Keratinocyte (primary cell): ENCODE results near the gene MMP2. TPM values are rescaled to one million over a fixed set of nuclear protein-coding genes. Genes with fewer than 3 reads are reported as not detected.

ENCODE experiments used
- DNase-seq: peaks from one replicate; pipeline ENCODE4 v3.0.0-alpha.2; 2011; ENCODE audit warnings: low read depth, missing footprints, low spot score
- FAIRE-seq: peaks from 2 replicates; lab custom pipeline; 2011; peaks lifted over from hg19 to GRCh38; lab: Jason Lieb, UNC
- H2AFZ ChIP-seq: 2 replicates; pipeline ENCODE4 v1.6.0; 2012; ENCODE audit warnings: low read length, control low read depth, inconsistent platforms; ENCODE audit not compliant: control insufficient read depth
- H3K27ac ChIP-seq: 2 replicates; pipeline ENCODE4 v1.5.1; 2011; ENCODE audit warnings: low read length; ENCODE audit not compliant: control insufficient read depth, insufficient read depth
- H3K27me3 ChIP-seq: 3 replicates; pipeline ENCODE4 v1.6.0; 2011; ENCODE audit warnings: low read length; ENCODE audit not compliant: control insufficient read depth, insufficient read depth; ENCODE audit errors: extremely low read depth
- H3K36me3 ChIP-seq, 2 experiments: 2 replicates in 1 of 2; 3 replicates in 1 of 2; pipeline ENCODE4 v1.5.1; 2011; ENCODE audit warnings: low read length in 2 of 2, mild to moderate bottlenecking in 1 of 2; ENCODE audit not compliant: control insufficient read depth in 2 of 2, insufficient read depth in 2 of 2; ENCODE audit errors: extremely low read depth in 1 of 2
- H3K4me1 ChIP-seq: 3 replicates; pipeline ENCODE4 v1.5.1; 2011; ENCODE audit warnings: low read length; ENCODE audit not compliant: control insufficient read depth, insufficient read depth; ENCODE audit errors: extremely low read depth
- H3K4me2 ChIP-seq: 3 replicates; pipeline ENCODE4 v1.6.0; 2011; ENCODE audit warnings: low read depth, low read length; ENCODE audit not compliant: control insufficient read depth, insufficient read depth; ENCODE audit errors: extremely low read depth
- H3K4me3 ChIP-seq, 3 experiments: fragments of 200-600 bp in 1 of 3; sonication (generic) in 1 of 3; 2 replicates in 2 of 3; 3 replicates in 1 of 3; pipeline ENCODE4 v1.5.1; 2011 to 2016; ENCODE audit warnings: low read length in 3 of 3, mild to moderate bottlenecking in 3 of 3, control low read depth in 2 of 3, inconsistent platforms in 1 of 3, low read depth in 1 of 3, mixed read lengths in 1 of 3, mixed run types in 1 of 3, moderate library complexity in 1 of 3; ENCODE audit not compliant: control insufficient read depth in 2 of 3, insufficient read depth in 2 of 3; ENCODE audit errors: extremely low read depth in 1 of 3
- H3K79me2 ChIP-seq: 2 replicates; pipeline ENCODE4 v1.6.0; 2012; ENCODE audit warnings: low read length; ENCODE audit not compliant: control insufficient read depth, insufficient read depth
- H3K9ac ChIP-seq: 3 replicates; pipeline ENCODE4 v1.6.0; 2011; ENCODE audit warnings: low read length; ENCODE audit not compliant: control insufficient read depth, insufficient read depth; ENCODE audit errors: extremely low read depth
- H3K9me1 ChIP-seq: 3 replicates; pipeline ENCODE4 v1.6.0; 2011; ENCODE audit warnings: low read length; ENCODE audit not compliant: control insufficient read depth, insufficient read depth; ENCODE audit errors: extremely low read depth
- H3K9me3 ChIP-seq: 2 replicates; pipeline ENCODE4 v1.5.1; 2012; ENCODE audit warnings: low read depth, low read length; ENCODE audit not compliant: control insufficient read depth
- H4K20me1 ChIP-seq: 3 replicates; pipeline ENCODE4 v1.6.0; 2011; ENCODE audit warnings: low read length; ENCODE audit not compliant: control insufficient read depth, insufficient read depth; ENCODE audit errors: extremely low read depth
- CTCF ChIP-seq, 3 experiments: IDR thresholded peaks in 1 of 3; conservative IDR thresholded peaks in 1 of 3; optimal IDR thresholded peaks in 1 of 3; 2 replicates in 2 of 3; 3 replicates in 1 of 3; pipeline versions ENCODE3 to v1.5.1; 2011; ENCODE audit warnings: low read length in 3 of 3, mild to moderate bottlenecking in 3 of 3, moderate library complexity in 2 of 3, control low read depth in 1 of 3, inconsistent platforms in 1 of 3; ENCODE audit not compliant: insufficient read depth in 2 of 3; ENCODE audit errors: extremely low read depth in 1 of 3
- EZH2 ChIP-seq: IDR thresholded peaks from one replicate; pipeline ENCODE4 v1.6.1; 2012; ENCODE audit warnings: inconsistent platforms, mild to moderate bottlenecking, low read length, moderate library complexity
- dilution Hi-C: fragments of 300-500 bp; cut with MboI; formaldehyde crosslinking; loops from one replicate; pipeline ENCODE4 v1.7.0; 2020; ENCODE audit warnings: low sequenced_read_pairs; ENCODE audit not compliant: extremely low pct_ligation_motif_present
- polyA plus RNA-seq, 5 experiments: library from polyadenylated mRNA; depleted of rRNA in 3 of 5; stranded (reverse) in 3 of 5; stranded (forward) in 1 of 5; unstranded in 1 of 5; fragments of >200 nt; gene quantifications; 1 replicate in 1 of 5; 2 replicates in 3 of 5; 3 replicates in 1 of 5; pipeline versions ENCODE4 v1.2.1 to v1.2.3, GENCODE V29; 2011 to 2012; ENCODE audit warnings: missing spikeins in 2 of 5, low read depth in 1 of 5, low replicate concordance in 1 of 5

Gene MMP2
- polyA plus RNA-seq, 1 donor (not counting 4 experiments of a cell fraction or from before 2014, with no cell fraction given), result 59.2 TPM

DNA sequence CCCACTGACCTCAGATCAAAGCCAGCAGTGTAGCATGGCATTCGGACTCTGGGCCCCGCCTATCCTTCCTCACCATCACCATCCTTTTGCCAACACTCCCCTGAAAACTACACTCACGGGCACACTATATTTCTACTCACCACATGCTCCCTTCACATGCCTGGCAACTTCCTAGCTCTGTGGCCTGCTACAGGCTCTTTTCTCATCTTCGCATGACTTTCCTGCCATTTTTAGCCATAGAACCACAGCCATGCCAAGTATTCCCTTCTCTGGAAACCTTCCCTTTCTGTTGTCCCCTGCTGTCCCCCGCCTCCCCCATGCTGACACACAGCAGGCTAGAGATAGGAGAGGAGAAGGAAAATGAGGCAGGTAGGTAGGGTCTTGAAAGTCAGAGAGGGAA is 45.5 kb upstream of the MMP2 start:
- dilution Hi-C loops, result no loop called here

GRCh38 chr16:55434000-55434399 is 45.0 kb upstream of the MMP2 start:
- H4K20me1 ChIP-seq, result no peaks in the 10 kb centered on the region
- H3K27me3 ChIP-seq, result peaks cover 23% of the 10 kb centered on the region
- dilution Hi-C loops, result no loop called here
- no peaks in the 10 kb centered on the region for H3K9me3 ChIP-seq
- DNase-seq, result no peak
- no peaks in the 10 kb centered on the region for H3K36me3 ChIP-seq
- no peak overlapping the region for H3K9ac ChIP-seq
- no peak overlapping the region for H2AFZ ChIP-seq
- no peak overlapping the region for H3K27ac ChIP-seq
- no peaks in the 10 kb centered on the region for H3K9me1 ChIP-seq
- no peak for FAIRE-seq
- no peak overlapping the region for H3K4me3 ChIP-seq
- no peak for TF ChIP-seq CTCF (optimal IDR thresholded peaks at IDR 0.05 in 1 of 3, IDR thresholded peaks at IDR 0.05 in 1 of 3, conservative IDR thresholded peaks at IDR 0.05 in 1 of 3; ENCODE audit: extremely low read depth in 1 of 3, insufficient read depth in 2 of 3, low read length in 3 of 3)
- no peak for TF ChIP-seq EZH2
- H3K4me2 ChIP-seq, result no peak overlapping the region
- H3K4me1 ChIP-seq, result peaks cover 12% of the 10 kb centered on the region
- no peaks in the 10 kb centered on the region for H3K79me2 ChIP-seq

More for the DNA sequence above, 45.5 kb upstream of the MMP2 start:
- Histone ChIP-seq H3K4me2 (no peak overlapping the region), H3K9me1 (no peaks in the 10 kb centered on the region), H3K9me3 (no peaks in the 10 kb centered on the region), H3K9ac (no peak overlapping the region), H3K27ac (no peak overlapping the region), H3K4me3 (no peak overlapping the region), H2AFZ (no peak overlapping the region), H3K36me3 (no peaks in the 10 kb centered on the region), H3K79me2 (no peaks in the 10 kb centered on the region), H3K4me1 (peaks cover 12% of the 10 kb centered on the region), H4K20me1 (no peaks in the 10 kb centered on the region), H3K27me3 (peaks cover 23% of the 10 kb centered on the region)
- no peak for TF ChIP-seq CTCF (optimal IDR thresholded peaks at IDR 0.05 in 1 of 3, IDR thresholded peaks at IDR 0.05 in 1 of 3, conservative IDR thresholded peaks at IDR 0.05 in 1 of 3; ENCODE audit: extremely low read depth in 1 of 3, insufficient read depth in 2 of 3, low read length in 3 of 3)
- TF ChIP-seq EZH2, result no peak
- FAIRE-seq (no peak), DNase-seq (no peak)
